Measurements from ENCODE around the gene PPP2R2D. TPM values are rescaled to one million over a fixed set of nuclear protein-coding genes. Genes with fewer than 3 reads are reported as not detected.

The PPP2R2D gene
- total RNA-seq, 1 donor from 2014 or later: 32.7 TPM

DNA sequence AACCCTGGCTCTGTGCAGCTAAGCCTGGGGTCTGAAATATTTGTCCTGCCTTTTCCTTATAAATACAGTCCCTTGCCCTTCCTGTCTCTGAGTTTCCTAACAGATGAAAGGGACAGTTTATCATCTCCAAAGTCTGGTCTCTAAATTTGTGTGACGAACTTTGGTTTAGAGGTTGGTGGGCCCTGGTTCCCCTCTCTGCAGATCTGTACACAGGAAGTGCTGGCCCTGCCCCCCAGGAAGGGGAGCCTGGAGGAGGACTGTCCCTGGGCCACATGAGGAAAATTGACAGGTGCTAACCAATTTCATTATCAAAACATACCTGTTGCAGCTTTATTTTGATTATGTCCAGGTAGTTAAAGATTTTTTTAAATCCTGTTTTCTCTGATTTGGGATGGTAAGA is 34.5 kb downstream of the PPP2R2D start:
- ATAC-seq (ENCODE audit: low read depth) (no peak), DNase-seq (no peak)
- H3K27me3 Mint-ChIP-seq: no peaks in the 10 kb centered on the region
- CTCF ChIA-PET: no interaction called here
- intact Hi-C loops (cut with micrococcal nuclease): no loop called here
- POLR2A ChIA-PET: no interaction called here
- H3K4me1 Mint-ChIP-seq: peaks cover 6% of the 10 kb centered on the region
- TF ChIP-seq, protein P1, sequence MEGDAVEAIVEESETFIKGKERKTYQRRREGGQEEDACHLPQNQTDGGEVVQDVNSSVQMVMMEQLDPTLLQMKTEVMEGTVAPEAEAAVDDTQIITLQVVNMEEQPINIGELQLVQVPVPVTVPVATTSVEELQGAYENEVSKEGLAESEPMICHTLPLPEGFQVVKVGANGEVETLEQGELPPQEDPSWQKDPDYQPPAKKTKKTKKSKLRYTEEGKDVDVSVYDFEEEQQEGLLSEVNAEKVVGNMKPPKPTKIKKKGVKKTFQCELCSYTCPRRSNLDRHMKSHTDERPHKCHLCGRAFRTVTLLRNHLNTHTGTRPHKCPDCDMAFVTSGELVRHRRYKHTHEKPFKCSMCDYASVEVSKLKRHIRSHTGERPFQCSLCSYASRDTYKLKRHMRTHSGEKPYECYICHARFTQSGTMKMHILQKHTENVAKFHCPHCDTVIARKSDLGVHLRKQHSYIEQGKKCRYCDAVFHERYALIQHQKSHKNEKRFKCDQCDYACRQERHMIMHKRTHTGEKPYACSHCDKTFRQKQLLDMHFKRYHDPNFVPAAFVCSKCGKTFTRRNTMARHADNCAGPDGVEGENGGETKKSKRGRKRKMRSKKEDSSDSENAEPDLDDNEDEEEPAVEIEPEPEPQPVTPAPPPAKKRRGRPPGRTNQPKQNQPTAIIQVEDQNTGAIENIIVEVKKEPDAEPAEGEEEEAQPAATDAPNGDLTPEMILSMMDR (IDR thresholded peaks at IDR 0.05): no peak
- no peaks in the 10 kb centered on the region for H3K9me3 Mint-ChIP-seq
- H3K27ac Mint-ChIP-seq: no peak overlapping the region
- no peak overlapping the region for H3K4me3 Mint-ChIP-seq
- H3K36me3 Mint-ChIP-seq (ENCODE audit: low read depth): peaks cover 47% of the 10 kb centered on the region

DNA sequence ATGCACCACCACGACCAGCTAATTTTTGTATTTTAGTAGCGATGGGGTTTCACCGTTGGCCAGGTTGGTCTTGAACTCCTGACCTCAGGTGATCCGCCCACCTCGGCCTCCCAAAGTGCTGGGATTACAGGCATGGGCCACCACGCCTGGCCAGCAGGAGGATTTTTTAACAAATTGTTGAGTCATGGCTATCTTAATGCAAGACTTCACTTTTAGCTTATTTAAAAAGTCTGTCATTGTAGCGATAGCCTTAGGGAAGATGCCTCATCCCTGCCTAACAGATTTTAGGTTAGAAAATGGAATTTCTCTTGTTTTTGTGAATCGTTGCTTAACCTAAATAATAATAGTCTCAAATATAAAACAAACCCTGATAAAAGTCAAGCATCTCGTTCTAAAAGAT is 35.5 kb downstream of the PPP2R2D start:
- H3K4me1 Mint-ChIP-seq: peaks cover 2% of the 10 kb centered on the region
- H3K27ac Mint-ChIP-seq: no peak overlapping the region
- intact Hi-C loops (cut with micrococcal nuclease): no loop called here
- no peak overlapping the region for H3K4me3 Mint-ChIP-seq
- H3K36me3 Mint-ChIP-seq (ENCODE audit: low read depth): peaks cover 52% of the 10 kb centered on the region
- no peak for DNase-seq
- ChIA-PET POLR2A (no interaction called here), CTCF (no interaction called here)
- no peaks in the 10 kb centered on the region for H3K9me3 Mint-ChIP-seq
- H3K27me3 Mint-ChIP-seq: no peaks in the 10 kb centered on the region
- TF ChIP-seq, protein P1 (IDR thresholded peaks at IDR 0.05): no peak
- ATAC-seq (ENCODE audit: low read depth): no peak

DNA sequence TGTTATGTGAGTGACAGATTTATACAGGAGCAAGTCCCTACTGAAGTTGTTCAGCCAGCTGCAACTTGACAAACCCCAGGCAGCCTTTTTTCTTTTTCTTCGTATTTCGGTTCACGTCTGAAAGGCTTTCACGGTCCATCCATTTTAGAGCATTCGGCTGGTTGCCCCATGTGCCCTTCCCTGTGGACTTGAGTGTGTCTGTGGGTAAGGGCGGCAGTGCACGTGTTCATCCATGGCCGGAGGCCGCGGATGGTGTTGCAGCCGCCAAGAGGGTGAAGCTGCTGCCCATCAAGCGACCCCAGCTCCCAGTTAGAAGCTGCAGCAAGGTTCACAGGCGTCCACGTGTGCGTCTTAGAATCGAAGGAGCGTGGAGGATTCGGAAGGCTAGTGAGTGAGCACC is 35.9 kb downstream of the PPP2R2D start:
- ChIA-PET CTCF (no interaction called here), POLR2A (no interaction called here)
- H3K27ac Mint-ChIP-seq: no peak overlapping the region
- DNase-seq (no peak), ATAC-seq (ENCODE audit: low read depth) (no peak)
- H3K36me3 Mint-ChIP-seq (ENCODE audit: low read depth): peaks cover 57% of the 10 kb centered on the region
- H3K4me3 Mint-ChIP-seq: no peak overlapping the region
- TF ChIP-seq, protein P1 (IDR thresholded peaks at IDR 0.05): no peak
- H3K27me3 Mint-ChIP-seq: no peaks in the 10 kb centered on the region
- intact Hi-C loops (cut with micrococcal nuclease): no loop called here
- peaks cover 2% of the 10 kb centered on the region for H3K4me1 Mint-ChIP-seq
- H3K9me3 Mint-ChIP-seq: no peaks in the 10 kb centered on the region

DNA sequence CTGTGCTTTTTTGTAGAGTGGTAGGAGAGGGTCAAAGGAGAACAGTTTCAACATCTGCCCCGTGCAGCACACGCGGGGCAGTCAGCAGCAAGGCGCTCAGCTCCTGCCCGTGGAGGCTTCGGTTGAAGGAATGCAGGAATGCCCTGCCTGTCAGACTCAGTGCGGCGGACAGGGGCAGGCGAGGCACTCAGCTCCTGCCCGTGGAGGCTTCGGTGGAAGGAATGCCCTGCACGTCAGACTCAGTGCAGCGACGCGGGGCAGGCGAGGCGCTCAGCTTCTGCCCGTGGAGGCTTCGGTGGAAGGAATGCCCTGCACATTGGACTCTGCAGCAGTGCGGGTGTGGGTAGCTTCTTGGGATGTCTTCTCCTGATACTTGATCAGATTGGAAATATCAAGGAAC is 37.0 kb downstream of the PPP2R2D start:
- H3K27me3 Mint-ChIP-seq: no peaks in the 10 kb centered on the region
- H3K9me3 Mint-ChIP-seq: no peaks in the 10 kb centered on the region
- CTCF ChIA-PET: no interaction called here
- H3K27ac Mint-ChIP-seq: no peak overlapping the region
- H3K4me3 Mint-ChIP-seq: no peak overlapping the region
- ATAC-seq (ENCODE audit: low read depth) (no peak), DNase-seq (no peak)
- peaks cover 65% of the 10 kb centered on the region for H3K36me3 Mint-ChIP-seq (ENCODE audit: low read depth)
- TF ChIP-seq, protein P1 (IDR thresholded peaks at IDR 0.05): no peak
- POLR2A ChIA-PET: no interaction called here
- H3K4me1 Mint-ChIP-seq: peaks cover 2% of the 10 kb centered on the region
- intact Hi-C loops (cut with micrococcal nuclease): no loop called here

DNA sequence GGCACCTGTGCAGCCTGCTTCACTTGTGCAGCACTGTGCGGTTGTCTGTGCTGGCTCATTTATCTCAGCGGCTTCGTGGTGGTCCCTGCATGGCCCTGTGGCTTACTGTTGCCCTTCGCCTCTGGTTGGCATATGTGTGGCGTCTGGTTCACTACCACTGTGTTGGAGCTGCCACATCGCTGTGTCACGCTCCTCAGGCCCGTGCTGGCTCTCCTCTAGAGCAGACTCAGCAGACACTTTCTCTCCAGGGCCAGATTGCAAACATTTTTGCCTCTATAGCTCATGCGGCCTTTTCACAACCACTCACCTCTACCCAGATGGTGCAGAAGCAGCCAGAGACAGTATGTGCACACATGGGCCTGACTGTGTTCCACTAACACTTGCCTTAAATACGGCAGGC is 37.9 kb downstream of the PPP2R2D start:
- Mint-ChIP-seq H3K27me3 (no peaks in the 10 kb centered on the region), H3K4me3 (no peak overlapping the region), H3K4me1 (peaks cover 2% of the 10 kb centered on the region), H3K9me3 (no peaks in the 10 kb centered on the region), H3K27ac (no peak overlapping the region), H3K36me3 (ENCODE audit: low read depth) (peaks cover 73% of the 10 kb centered on the region)
- TF ChIP-seq, protein P1 (IDR thresholded peaks at IDR 0.05): no peak
- intact Hi-C loops (cut with micrococcal nuclease): no loop called here
- ChIA-PET CTCF (no interaction called here), POLR2A (no interaction called here)
- DNase-seq (no peak), ATAC-seq (ENCODE audit: low read depth) (no peak)

Data from activated B cell treated with CpG ODN at 0.5 μM for 24 hours (primary cell).